ENCODE data around the gene TFAP2A. TPM values are rescaled to one million over a fixed set of nuclear protein-coding genes. Genes with fewer than 3 reads are reported as not detected.
A peak's percentile ranks its signal among the peaks of the same experiment; 100 is the strongest.

Gene TFAP2A
- total RNA-seq, 1 experiment from 2014 or later, result 0.42 TPM

GRCh38 chr6:10421921-10422736 lies 7.3 kb upstream of the TFAP2A start:
- Mint-ChIP-seq H3K27me3 (ENCODE audit: low read depth) (peaks cover 100% of the 10 kb centered on the region), H3K9me3 (no peaks in the 10 kb centered on the region), H3K4me1 (peaks cover 70% of the 10 kb centered on the region), H3K27ac (no peak overlapping the region), H3K36me3 (no peaks in the 10 kb centered on the region), H3K4me3 (peak overlapping the region; percentile 41; the same call in 1 of the 2 replicates)
- ATAC-seq (no peak), DNase-seq (ENCODE audit: low spot score) (peak; percentile 23)
- no peak for TF ChIP-seq CDX4 (CRISPR knock-in tag; IDR thresholded peaks at IDR 0.05; ENCODE audit: borderline replicate concordance)
- TF ChIP-seq, protein P1, sequence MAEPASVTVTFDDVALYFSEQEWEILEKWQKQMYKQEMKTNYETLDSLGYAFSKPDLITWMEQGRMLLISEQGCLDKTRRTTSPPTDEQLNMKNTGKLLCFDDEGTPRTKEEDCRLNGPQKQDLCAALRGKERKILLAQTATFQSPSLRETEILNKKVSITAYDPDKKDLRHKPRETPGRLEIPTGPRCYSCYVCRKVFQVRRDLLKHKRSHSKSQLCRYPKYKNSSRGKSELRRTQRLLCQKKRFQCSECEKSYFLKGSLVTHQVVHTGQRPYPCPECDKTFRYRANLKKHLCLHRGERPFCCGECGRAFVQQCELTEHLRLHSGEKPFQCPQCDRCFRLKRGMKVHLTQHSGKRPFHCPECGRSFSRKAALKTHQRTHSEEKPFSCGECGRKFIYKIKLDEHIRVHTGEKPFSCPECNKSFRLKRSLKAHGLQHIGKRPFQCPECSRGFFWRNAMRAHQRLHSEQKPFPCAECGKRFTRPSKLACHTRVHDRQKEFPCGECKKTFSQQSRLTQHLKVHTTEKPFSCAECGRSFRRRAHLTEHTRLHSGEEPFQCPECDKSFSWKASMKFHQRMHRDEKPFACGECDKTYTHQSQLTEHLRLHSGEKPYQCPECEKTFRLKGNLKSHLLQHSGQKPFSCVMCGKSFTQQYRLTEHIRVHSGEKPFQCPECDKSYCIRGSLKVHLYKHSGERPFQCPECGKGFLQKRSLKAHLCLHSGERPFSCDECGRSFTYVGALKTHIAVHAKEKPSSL (CRISPR knock-in tag; conservative IDR thresholded peaks at IDR 0.05), result no peak
- ChIA-PET POLR2A (interaction anchor here (0.5 to 1.3 kb wide), 2 partner anchors 11 to 18 kb away, joined by 3 to 5 read pairs; no protein-coding TSS in a partner anchor), CTCF (interaction anchor here (0.5 to 5.9 kb wide), 18 partner anchors 8 to 464 kb away, joined by 3 to 54 read pairs (median 8); partner anchors contain the start of gene TFAP2A)

- H3K4me1 Mint-ChIP-seq, result peaks cover 73% of the 10 kb centered on the region
- H3K27me3 Mint-ChIP-seq (ENCODE audit: low read depth), result peaks cover 100% of the 10 kb centered on the region
- H3K9me3 Mint-ChIP-seq, result no peaks in the 10 kb centered on the region
- TF ChIP-seq, protein P2, sequence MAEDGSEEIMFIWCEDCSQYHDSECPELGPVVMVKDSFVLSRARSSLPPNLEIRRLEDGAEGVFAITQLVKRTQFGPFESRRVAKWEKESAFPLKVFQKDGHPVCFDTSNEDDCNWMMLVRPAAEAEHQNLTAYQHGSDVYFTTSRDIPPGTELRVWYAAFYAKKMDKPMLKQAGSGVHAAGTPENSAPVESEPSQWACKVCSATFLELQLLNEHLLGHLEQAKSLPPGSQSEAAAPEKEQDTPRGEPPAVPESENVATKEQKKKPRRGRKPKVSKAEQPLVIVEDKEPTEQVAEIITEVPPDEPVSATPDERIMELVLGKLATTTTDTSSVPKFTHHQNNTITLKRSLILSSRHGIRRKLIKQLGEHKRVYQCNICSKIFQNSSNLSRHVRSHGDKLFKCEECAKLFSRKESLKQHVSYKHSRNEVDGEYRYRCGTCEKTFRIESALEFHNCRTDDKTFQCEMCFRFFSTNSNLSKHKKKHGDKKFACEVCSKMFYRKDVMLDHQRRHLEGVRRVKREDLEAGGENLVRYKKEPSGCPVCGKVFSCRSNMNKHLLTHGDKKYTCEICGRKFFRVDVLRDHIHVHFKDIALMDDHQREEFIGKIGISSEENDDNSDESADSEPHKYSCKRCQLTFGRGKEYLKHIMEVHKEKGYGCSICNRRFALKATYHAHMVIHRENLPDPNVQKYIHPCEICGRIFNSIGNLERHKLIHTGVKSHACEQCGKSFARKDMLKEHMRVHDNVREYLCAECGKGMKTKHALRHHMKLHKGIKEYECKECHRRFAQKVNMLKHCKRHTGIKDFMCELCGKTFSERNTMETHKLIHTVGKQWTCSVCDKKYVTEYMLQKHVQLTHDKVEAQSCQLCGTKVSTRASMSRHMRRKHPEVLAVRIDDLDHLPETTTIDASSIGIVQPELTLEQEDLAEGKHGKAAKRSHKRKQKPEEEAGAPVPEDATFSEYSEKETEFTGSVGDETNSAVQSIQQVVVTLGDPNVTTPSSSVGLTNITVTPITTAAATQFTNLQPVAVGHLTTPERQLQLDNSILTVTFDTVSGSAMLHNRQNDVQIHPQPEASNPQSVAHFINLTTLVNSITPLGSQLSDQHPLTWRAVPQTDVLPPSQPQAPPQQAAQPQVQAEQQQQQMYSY (CRISPR knock-in tag; IDR thresholded peaks at IDR 0.05), result peak; percentile 91
- TF ChIP-seq, protein P3, sequence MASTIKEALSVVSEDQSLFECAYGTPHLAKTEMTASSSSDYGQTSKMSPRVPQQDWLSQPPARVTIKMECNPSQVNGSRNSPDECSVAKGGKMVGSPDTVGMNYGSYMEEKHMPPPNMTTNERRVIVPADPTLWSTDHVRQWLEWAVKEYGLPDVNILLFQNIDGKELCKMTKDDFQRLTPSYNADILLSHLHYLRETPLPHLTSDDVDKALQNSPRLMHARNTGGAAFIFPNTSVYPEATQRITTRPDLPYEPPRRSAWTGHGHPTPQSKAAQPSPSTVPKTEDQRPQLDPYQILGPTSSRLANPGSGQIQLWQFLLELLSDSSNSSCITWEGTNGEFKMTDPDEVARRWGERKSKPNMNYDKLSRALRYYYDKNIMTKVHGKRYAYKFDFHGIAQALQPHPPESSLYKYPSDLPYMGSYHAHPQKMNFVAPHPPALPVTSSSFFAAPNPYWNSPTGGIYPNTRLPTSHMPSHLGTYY (CRISPR knock-in tag; IDR thresholded peaks at IDR 0.05), result no peak
- TF ChIP-seq ZNF512 (CRISPR knock-in tag; IDR thresholded peaks at IDR 0.05; ENCODE audit: borderline replicate concordance) (no peak), USF2 (CRISPR knock-in tag; IDR thresholded peaks at IDR 0.05) (no peak), ZNF396 (CRISPR knock-in tag; IDR thresholded peaks at IDR 0.05; ENCODE audit: borderline replicate concordance) (no peak)
- TF ChIP-seq, protein P4, sequence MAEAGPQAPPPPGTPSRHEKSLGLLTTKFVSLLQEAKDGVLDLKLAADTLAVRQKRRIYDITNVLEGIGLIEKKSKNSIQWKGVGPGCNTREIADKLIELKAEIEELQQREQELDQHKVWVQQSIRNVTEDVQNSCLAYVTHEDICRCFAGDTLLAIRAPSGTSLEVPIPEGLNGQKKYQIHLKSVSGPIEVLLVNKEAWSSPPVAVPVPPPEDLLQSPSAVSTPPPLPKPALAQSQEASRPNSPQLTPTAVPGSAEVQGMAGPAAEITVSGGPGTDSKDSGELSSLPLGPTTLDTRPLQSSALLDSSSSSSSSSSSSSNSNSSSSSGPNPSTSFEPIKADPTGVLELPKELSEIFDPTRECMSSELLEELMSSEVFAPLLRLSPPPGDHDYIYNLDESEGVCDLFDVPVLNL (CRISPR knock-in tag; IDR thresholded peaks at IDR 0.05; ENCODE audit: borderline replicate concordance, low read depth), result no peak
- ChIA-PET POLR2A (interaction anchor here (0.5 to 1.3 kb wide), 2 partner anchors 12 to 17 kb away, joined by 3 to 5 read pairs; no protein-coding TSS in a partner anchor), CTCF (interaction anchor here (0.5 to 5.9 kb wide), 23 partner anchors 8 to 755 kb away, joined by 3 to 54 read pairs (median 5); partner anchors contain the start of gene TFAP2A)
- DNase-seq (ENCODE audit: low spot score) (peak; percentile 76), ATAC-seq (peak; percentile 0; the same call in 1 of the 2 replicates)
- H3K4me3 Mint-ChIP-seq, result peak overlapping the region; percentile 41
- no peak overlapping the region for H3K27ac Mint-ChIP-seq
- H3K36me3 Mint-ChIP-seq, result no peaks in the 10 kb centered on the region
Observed at GRCh38 chr6:10421158-10421920, 6.5 kb upstream of the TFAP2A start.

All from WTC11 (cell line).